IMR-90 (cell line): Measurements from ENCODE around the gene NATD1. TPM values are rescaled to one million over a fixed set of nuclear protein-coding genes. Genes with fewer than 3 reads are reported as not detected.

Experiments used
- ATAC-seq: fragments of 200-7000 bp; cut with Tn5 transposase; 2 replicates; pipeline ENCODE4 v1.9.1; 2020; ENCODE audit warnings: low read depth, mild to moderate bottlenecking, moderate library complexity
- BruUV-seq: library from RNA; stranded (reverse); fragments of 400-500 nt; replicated peaks from 2 replicates; lab custom pipeline; 2021; lab: Mats Ljungman, UMichigan
- CTCF ChIA-PET: fragments of 300-600 bp; formaldehyde crosslinking; extraction: SDS; loops from one replicate; lab custom pipeline; 2021; ENCODE audit warnings: antibody characterized with exemption; lab: Yijun Ruan, JAX
- POLR2A ChIA-PET: fragments of 300-600 bp; sonication (Branson Sonifier 250); formaldehyde crosslinking; loops from one replicate; lab custom pipeline; 2022; ENCODE audit warnings: antibody characterized with exemption; ENCODE audit not compliant: unreplicated experiment; lab: Charles Lee
- DNase-seq: peaks from one replicate; pipeline ENCODE4 v3.0.0; 2013
- H2AFZ ChIP-seq: replicated peaks from 2 replicates; pipeline ENCODE3; 2013; ENCODE audit warnings: low read length, mild to moderate bottlenecking; ENCODE audit not compliant: poor library complexity
- H2AK5ac ChIP-seq: 2 replicates; pipeline ENCODE4 v1.6.1; 2013; ENCODE audit warnings: low read depth, low read length, inconsistent platforms
- H2AK9ac ChIP-seq: replicated peaks from 2 replicates; pipeline ENCODE3; 2013; ENCODE audit warnings: mild to moderate bottlenecking, low read depth, low read length, moderate library complexity; ENCODE audit not compliant: poor library complexity
- H2BK120ac ChIP-seq: 2 replicates; pipeline ENCODE4 v1.6.1; 2013; ENCODE audit warnings: low read depth, low read length, inconsistent platforms
- H2BK15ac ChIP-seq: 3 replicates; pipeline ENCODE4 v1.6.1; 2013; ENCODE audit warnings: low read depth, low read length, inconsistent platforms
- H2BK20ac ChIP-seq: 2 replicates; pipeline ENCODE4 v1.6.1; 2013; ENCODE audit warnings: low read depth, mild to moderate bottlenecking, inconsistent platforms, low read length, moderate library complexity
- H2BK5ac ChIP-seq: 2 replicates; pipeline ENCODE4 v1.6.1; 2013; ENCODE audit warnings: mild to moderate bottlenecking, low read depth, low read length, inconsistent platforms; ENCODE audit not compliant: poor library complexity, severe bottlenecking
- H3K14ac ChIP-seq: replicated peaks from 2 replicates; pipeline ENCODE4 v1.6.1; 2013; ENCODE audit warnings: low read depth, low read length, inconsistent platforms
- H3K18ac ChIP-seq: 2 replicates; pipeline ENCODE4 v1.6.1; 2013; ENCODE audit warnings: low read depth, low read length, control low read depth
- H3K23ac ChIP-seq: 2 replicates; pipeline ENCODE4 v1.6.1; 2013; ENCODE audit warnings: low read depth, low read length, inconsistent platforms
- H3K27ac ChIP-seq: 2 replicates; pipeline ENCODE4 v1.5.1; 2013; ENCODE audit warnings: mild to moderate bottlenecking, control low read depth, low read length; ENCODE audit not compliant: insufficient read depth
- H3K27me3 ChIP-seq: 2 replicates; pipeline ENCODE4 v1.6.1; 2013; ENCODE audit warnings: low read length; ENCODE audit not compliant: control insufficient read depth, insufficient read depth
- H3K36me3 ChIP-seq: 2 replicates; pipeline ENCODE4 v1.6.1; 2013; ENCODE audit warnings: low read length, mixed read lengths; ENCODE audit not compliant: control insufficient read depth, insufficient read depth
- H3K4ac ChIP-seq: 2 replicates; pipeline ENCODE4 v1.6.1; 2013; ENCODE audit warnings: low read depth, low read length, inconsistent platforms
- H3K4me1 ChIP-seq: 2 replicates; pipeline ENCODE4 v1.6.1; 2013; ENCODE audit warnings: low read length, mixed read lengths; ENCODE audit not compliant: control insufficient read depth, insufficient read depth
- H3K4me2 ChIP-seq: 2 replicates; pipeline ENCODE4 v1.6.1; 2013; ENCODE audit warnings: low read depth, mild to moderate bottlenecking, control low read depth, low read length, moderate library complexity
- H3K4me3 ChIP-seq: 2 replicates; pipeline ENCODE4 v1.5.1; 2013; ENCODE audit warnings: low read depth, mild to moderate bottlenecking, control low read depth, low read length, moderate library complexity; ENCODE audit not compliant: insufficient read depth
- H3K56ac ChIP-seq: 2 replicates; pipeline ENCODE4 v1.6.1; 2013; ENCODE audit warnings: low read length, inconsistent platforms; ENCODE audit not compliant: insufficient read depth; ENCODE audit errors: extremely low read depth
- H3K79me1 ChIP-seq, 2 experiments: 2 replicates each; pipeline ENCODE4 v1.6.1; 2013; ENCODE audit warnings: low read length in 2 of 2, inconsistent platforms in 1 of 2, low read depth in 1 of 2
- H3K9ac ChIP-seq: 2 replicates; pipeline ENCODE4 v1.6.1; 2013; ENCODE audit warnings: low read depth, low read length, control low read depth
- H3K9me1 ChIP-seq: 2 replicates; pipeline ENCODE4 v1.6.1; 2013; ENCODE audit warnings: low read length, inconsistent platforms; ENCODE audit not compliant: insufficient read depth
- H3K9me3 ChIP-seq: 2 replicates; pipeline ENCODE4 v1.6.1; 2013; ENCODE audit warnings: low read length; ENCODE audit not compliant: control insufficient read depth, insufficient read depth
- H4K20me1 ChIP-seq: 2 replicates; pipeline ENCODE4 v1.6.1; 2013; ENCODE audit warnings: low read length, inconsistent platforms; ENCODE audit not compliant: insufficient read depth
- H4K5ac ChIP-seq: 2 replicates; pipeline ENCODE4 v1.6.1; 2013; ENCODE audit warnings: mild to moderate bottlenecking, low read depth, low read length, control low read depth
- H4K8ac ChIP-seq, 2 experiments: 2 replicates each; pipeline ENCODE4 v1.6.1; 2013; ENCODE audit warnings: low read depth in 2 of 2, low read length in 2 of 2, control low read depth in 1 of 2, inconsistent platforms in 1 of 2
- H4K91ac ChIP-seq: 2 replicates; pipeline ENCODE4 v1.6.1; 2013; ENCODE audit warnings: low read depth, low read length, inconsistent platforms; ENCODE audit not compliant: insufficient read depth
- BHLHE40 ChIP-seq: fragments of 150-350 bp; IDR thresholded peaks from 2 replicates; pipeline ENCODE4 v1.6.1; 2016; ENCODE audit warnings: mild to moderate bottlenecking, low read depth, low read length
- CEBPB ChIP-seq: IDR thresholded peaks from 2 replicates; pipeline ENCODE4 v1.6.1; 2012; ENCODE audit warnings: low read depth, low read length, improper control_type of control experiment
- CHD1 ChIP-seq: IDR thresholded peaks from 2 replicates; pipeline ENCODE4 v1.6.1; 2012; ENCODE audit warnings: low read depth, low read length, improper control_type of control experiment
- RAD21 ChIP-seq: IDR thresholded peaks from 2 replicates; pipeline ENCODE4 v1.6.1; 2012; ENCODE audit warnings: low read length, improper control_type of control experiment
- SMC3 ChIP-seq: fragments of 150-350 bp; IDR thresholded peaks from 2 replicates; pipeline ENCODE4 v1.6.1; 2016; ENCODE audit warnings: low read depth, mild to moderate bottlenecking, antibody characterized with exemption, low read length, moderate library complexity
- WGBS, 2 experiments: methylation state at CpG; one replicate each; pipeline versions ENCODE4 v1.1.5 to v1.1.7; 2013; ENCODE audit warnings: missing lambda C conversion rate in 2 of 2; ENCODE audit not compliant: insufficient read length in 1 of 2; ENCODE audit errors: extremely low coverage in 2 of 2; 5-methylcytosine and 5-hydroxymethylcytosine counted together
- dilution Hi-C: fragments of 300-500 bp; cut with HindIII; formaldehyde crosslinking; loops from one replicate; pipeline ENCODE4 v1.14.3; 2018; ENCODE audit warnings: low sequenced_read_pairs; ENCODE audit not compliant: unreplicated experiment
- in situ Hi-C: fragments of 300-500 bp; cut with MboI; formaldehyde crosslinking; loops from 3 replicates; pipeline ENCODE4 v1.14.3; 2019; ENCODE audit warnings: low sequenced_read_pairs, inconsistent platforms, mixed read lengths
- intact Hi-C: fragments of 100-400 bp; cut with micrococcal nuclease; formaldehyde crosslinking; loops from 2 replicates; pipeline ENCODE4 v1.10.0; 2022
- polyA plus RNA-seq, 3 experiments: library from polyadenylated mRNA; depleted of rRNA; stranded (reverse); fragments of >200 nt; gene quantifications; 2 replicates each; pipeline ENCODE4 v1.2.3, GENCODE V29; 2012; ENCODE audit warnings: low replicate concordance in 1 of 3
- total RNA-seq: library from RNA; depleted of rRNA; stranded (reverse); fragments of >200 nt; gene quantifications from 2 replicates; pipeline ENCODE4 v1.2.3, GENCODE V29; 2012
- TF ChIP-seq, protein P1 (sequence below): fragments of 150-350 bp; IDR thresholded peaks from 2 replicates; pipeline ENCODE4 v1.6.1; 2016; ENCODE audit warnings: low read depth, mild to moderate bottlenecking, low read length, moderate library complexity, borderline replicate concordance

NATD1 gene
- total and polyA plus RNA-seq, 2 of the 4 experiments (the other 2 are of a cell fraction) = 0.90 to 4.3 TPM

DNA sequence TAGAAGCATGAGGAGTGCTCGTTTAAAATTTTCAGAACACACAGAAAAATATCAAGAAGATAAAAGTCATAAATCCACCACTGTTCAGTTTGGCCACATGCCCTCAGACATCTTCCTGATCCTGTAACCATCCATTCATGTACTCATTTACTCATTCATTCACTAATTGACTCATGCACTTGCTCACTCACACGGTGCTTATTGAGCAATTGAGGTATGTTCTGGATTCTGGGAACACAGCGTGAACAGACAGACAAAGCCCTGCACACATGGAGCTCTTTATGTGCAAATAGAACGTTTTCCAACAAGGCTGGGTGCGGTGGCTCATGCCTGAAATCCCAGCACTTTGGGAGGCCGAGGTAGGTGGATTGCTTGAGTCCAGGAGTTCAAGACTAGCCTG lies 10.2 kb upstream of the NATD1 start:
- dilution Hi-C loops = no loop called here
- H3K23ac ChIP-seq = no peak overlapping the region
- POLR2A ChIA-PET = no interaction called here
- WGBS, 2 experiments = 60% methylated on average over 1 of the region's 6 CpGs; no CpG with 5 or more reads in 1 of the 2 experiments
- no TSS peak for BruUV-seq
- H3K79me1 ChIP-seq = no peaks in the 10 kb centered on the region
- H2BK120ac ChIP-seq = no peak overlapping the region
- H3K4me3 ChIP-seq = no peak overlapping the region
- H4K5ac ChIP-seq = no peak overlapping the region
- H3K14ac ChIP-seq = no peak overlapping the region
- CTCF ChIA-PET = interaction anchor here (0.6 to 1.4 kb wide), 2 partner anchors 144 to 169 kb away, joined by 5 to 9 read pairs; no protein-coding TSS in a partner anchor
- no peaks in the 10 kb centered on the region for H3K36me3 ChIP-seq
- H3K27me3 ChIP-seq = no peaks in the 10 kb centered on the region; the same call in 1 of the 2 replicates
- in situ Hi-C loops = no loop called here
- no peaks in the 10 kb centered on the region for H3K9me3 ChIP-seq
- no peak overlapping the region for H2AK9ac ChIP-seq
- H3K9me1 ChIP-seq = 0 out of 2 replicates have a peak, but pooled peaks cover 3% of the 10 kb centered on the region
- H2BK20ac ChIP-seq = no peak overlapping the region
- DNase-seq (peak; percentile 67), ATAC-seq (no peak)
- no peak overlapping the region for H3K4me2 ChIP-seq
- H4K91ac ChIP-seq = no peak overlapping the region
- no peak overlapping the region for H2BK15ac ChIP-seq
- TF ChIP-seq CEBPB = peak; percentile 94
- 0 out of 2 replicates have a peak, but pooled peaks have one; percentile 31 for TF ChIP-seq BHLHE40
- no peak for TF ChIP-seq SMC3
- TF ChIP-seq, protein P1, sequence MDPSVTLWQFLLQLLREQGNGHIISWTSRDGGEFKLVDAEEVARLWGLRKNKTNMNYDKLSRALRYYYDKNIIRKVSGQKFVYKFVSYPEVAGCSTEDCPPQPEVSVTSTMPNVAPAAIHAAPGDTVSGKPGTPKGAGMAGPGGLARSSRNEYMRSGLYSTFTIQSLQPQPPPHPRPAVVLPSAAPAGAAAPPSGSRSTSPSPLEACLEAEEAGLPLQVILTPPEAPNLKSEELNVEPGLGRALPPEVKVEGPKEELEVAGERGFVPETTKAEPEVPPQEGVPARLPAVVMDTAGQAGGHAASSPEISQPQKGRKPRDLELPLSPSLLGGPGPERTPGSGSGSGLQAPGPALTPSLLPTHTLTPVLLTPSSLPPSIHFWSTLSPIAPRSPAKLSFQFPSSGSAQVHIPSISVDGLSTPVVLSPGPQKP = no peak
- no peak for TF ChIP-seq CHD1
- no peak for TF ChIP-seq RAD21
- no peak overlapping the region for H2AFZ ChIP-seq
- H3K4ac ChIP-seq = no peak overlapping the region
- no peak overlapping the region for H3K56ac ChIP-seq
- H2BK5ac ChIP-seq = no peak overlapping the region
- no peak overlapping the region for H2AK5ac ChIP-seq
- no peak overlapping the region for H3K9ac ChIP-seq
- H3K18ac ChIP-seq = no peak overlapping the region
- no peaks in the 10 kb centered on the region for H4K20me1 ChIP-seq
- H3K4me1 ChIP-seq = peaks cover 4% of the 10 kb centered on the region; the same call in 1 of the 2 replicates
- H4K8ac ChIP-seq = no peak overlapping the region
- H3K27ac ChIP-seq = no peak overlapping the region
- intact Hi-C loops = no loop called here
